HFF-Myc (cell line): Measurements from ENCODE around the gene P2RX7.

Experiments used
- DNase-seq: peaks from one replicate; pipeline ENCODE4 v3.0.0-alpha.2; 2011; ENCODE audit warnings: low read depth; ENCODE audit errors: extremely low read depth
- H3K4me3 ChIP-seq: replicated peaks from 2 replicates; pipeline ENCODE4 v1.5.1; 2011; ENCODE audit warnings: low read depth, mild to moderate bottlenecking, control low read depth, low read length
- CTCF ChIP-seq: IDR thresholded peaks from 2 replicates; pipeline ENCODE4 v1.5.1; 2012; ENCODE audit warnings: mild to moderate bottlenecking, low read depth, low read length, control low read depth; ENCODE audit errors: missing control alignments

The P2RX7 gene

GRCh38 chr12:121167951-121168350, 35.3 kb downstream of the P2RX7 start:
- TF ChIP-seq CTCF = no peak
- DNase-seq = no peak
- H3K4me3 ChIP-seq = no peak overlapping the region

GRCh38 chr12:121170151-121170550, 37.5 kb downstream of the P2RX7 start:
- H3K4me3 ChIP-seq = no peak overlapping the region
- TF ChIP-seq CTCF = no peak
- DNase-seq = no peak

- TF ChIP-seq CTCF = no peak
- DNase-seq = no peak
- no peak overlapping the region for H3K4me3 ChIP-seq
Observed at GRCh38 chr12:121170611-121171260, 38.1 kb downstream of the P2RX7 start.

GRCh38 chr12:121172145-121172544, 39.5 kb downstream of the P2RX7 start:
- DNase-seq = no peak
- H3K4me3 ChIP-seq = no peak overlapping the region
- TF ChIP-seq CTCF = no peak

GRCh38 chr12:121175383-121176119, 42.9 kb downstream of the P2RX7 start:
- H3K4me3 ChIP-seq = no peak overlapping the region
- TF ChIP-seq CTCF = no peak
- DNase-seq = no peak

- DNase-seq = no peak
- H3K4me3 ChIP-seq = no peak overlapping the region
- no peak for TF ChIP-seq CTCF
Observed at GRCh38 chr12:121176826-121177529, 44.3 kb downstream of the P2RX7 start.
